Measurements from ENCODE around the gene BHLHA15. TPM values are rescaled to one million over a fixed set of nuclear protein-coding genes. Genes with fewer than 3 reads are reported as not detected.

Gene BHLHA15
- total and polyA plus RNA-seq, 2 of the 8 experiments (the other 6 are each of a cell fraction or from before 2014, with no cell fraction given): 1.1 to 2.7 TPM

DNA sequence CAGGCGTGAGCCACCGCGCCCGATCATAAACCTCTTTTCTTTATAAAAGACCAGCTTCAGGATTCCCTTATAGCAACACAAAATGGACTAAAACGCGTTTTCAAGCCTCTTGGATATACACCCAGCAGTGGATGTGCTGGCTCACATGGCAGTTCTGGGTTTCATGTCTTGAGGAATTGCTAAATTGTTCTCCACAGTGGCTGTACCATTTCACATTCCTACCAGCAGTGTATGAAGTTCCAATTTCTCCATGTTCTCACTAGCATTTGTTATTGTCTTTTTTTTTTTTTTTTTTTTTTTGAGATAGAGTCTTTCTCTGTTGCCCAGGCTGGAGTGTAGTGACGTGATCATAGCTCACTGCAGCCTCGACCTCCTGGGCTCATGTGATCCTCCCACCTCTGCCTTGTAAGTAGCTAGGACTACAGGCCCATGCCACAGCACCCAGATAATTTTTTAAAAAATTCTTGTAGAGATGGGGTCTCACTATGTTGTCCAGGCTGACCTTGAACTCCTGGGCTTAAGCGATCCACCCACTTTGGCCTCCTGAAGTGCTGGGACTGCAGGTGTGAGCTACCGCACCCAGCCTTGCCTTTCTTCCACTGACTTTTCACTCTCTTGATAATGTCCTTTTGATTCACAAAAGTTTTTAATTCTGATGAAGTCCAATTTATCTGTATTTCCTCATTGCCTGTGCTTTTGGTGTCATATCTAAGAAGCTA lies 23.3 kb downstream of the BHLHA15 start:
- H2BK5ac ChIP-seq (ENCODE audit: low read depth, low read length): no peak overlapping the region
- H3K18ac ChIP-seq (ENCODE audit: extremely low read depth, low read length): no peak overlapping the region
- H4K20me1 ChIP-seq (replicated peaks in 1 of 2; ENCODE audit: control insufficient read depth in 1 of 2, insufficient read depth in 2 of 2, low read length in 2 of 2): peaks cover 2 to 4% of the 10 kb centered on the region in 2 experiments
- no peaks in the 10 kb centered on the region for H3K79me2 ChIP-seq (ENCODE audit: control insufficient read depth in 1 of 2, insufficient read depth in 2 of 2, low read length in 2 of 2)
- H2BK15ac ChIP-seq (ENCODE audit: low read length): no peak overlapping the region
- no peak overlapping the region for H3K56ac ChIP-seq (replicated peaks; ENCODE audit: insufficient read length, low read depth, low read length)
- no peaks in the 10 kb centered on the region for H3K9me3 ChIP-seq (ENCODE audit: insufficient read depth in 2 of 2, low read depth in 1 of 2, low read length in 1 of 2)
- no peak overlapping the region for H3K14ac ChIP-seq (ENCODE audit: insufficient read length)
- no peak overlapping the region for H3K27ac ChIP-seq (ENCODE audit: low read depth, low read length)
- no peak overlapping the region for H3K23ac ChIP-seq (ENCODE audit: insufficient read length)
- no peaks in the 10 kb centered on the region for H3K23me2 ChIP-seq (ENCODE audit: low read depth, low read length)
- no peak overlapping the region for H4K91ac ChIP-seq (replicated peaks; ENCODE audit: insufficient read length, low read length)
- no peak overlapping the region for H2AFZ ChIP-seq (ENCODE audit: low read length)
- ChIA-PET POLR2A (ENCODE audit: partially characterized antibody) (interaction anchor here (0.9 to 1.4 kb wide), 3 partner anchors 13 to 33 kb away, joined by 3 to 4 read pairs (median 3); no protein-coding TSS in a partner anchor), CTCF (ENCODE audit: partially characterized antibody) (interaction anchor here (1.9 to 3.1 kb wide), 3 partner anchors 9 to 213 kb away, joined by 4 to 9 read pairs (median 5); no protein-coding TSS in a partner anchor)
- H2BK12ac ChIP-seq (ENCODE audit: low read depth, low read length): no peak overlapping the region
- H3K27me3 ChIP-seq (replicated peaks in 1 of 4; ENCODE audit: control insufficient read depth in 3 of 4, extremely low read depth in 1 of 4, insufficient read depth in 3 of 4, low read length in 3 of 4): no peaks in the 10 kb centered on the region
- H2BK120ac ChIP-seq (replicated peaks; ENCODE audit: low read depth, low read length): no peak overlapping the region
- no peak overlapping the region for H4K5ac ChIP-seq (ENCODE audit: insufficient read length, low read depth, low read length)
- WGBS, 2 experiments (ENCODE audit: extremely low coverage in 1 of 2, insufficient coverage in 1 of 2, insufficient read length in 1 of 2, insufficient replicate concordance in 2 of 2, low coverage in 1 of 2, low lambda C conversion rate in 2 of 2, missing lambda C conversion rate in 1 of 2): 91% methylated on average over 10 of the region's 10 CpGs; no CpG with 5 or more reads in 1 of the 2 experiments
- FAIRE-seq (no peak), DNase-seq (ENCODE audit: low read depth in 1 of 2, low spot score in 2 of 2) (no peak)
- no peak overlapping the region for H3K4me3 ChIP-seq (ENCODE audit: extremely low read depth in 1 of 4, insufficient read depth in 2 of 4, low read depth in 3 of 4, low read length in 4 of 4)
- H3K36me3 ChIP-seq (ENCODE audit: control insufficient read depth in 2 of 4, insufficient read depth in 4 of 4, low read length in 3 of 4): no peaks in the 10 kb centered on the region
- H3K4ac ChIP-seq (replicated peaks; ENCODE audit: insufficient read length, low read depth, low read length): no peak overlapping the region
- no peak overlapping the region for H3K9ac ChIP-seq (replicated peaks in 1 of 4; ENCODE audit: extremely low read depth in 1 of 4, low read depth in 3 of 4, low read length in 3 of 4)
- H4K8ac ChIP-seq (ENCODE audit: extremely low read depth, insufficient read depth, low read length): no peak overlapping the region
- H3K4me1 ChIP-seq (replicated peaks in 1 of 4; ENCODE audit: control insufficient read depth in 3 of 4, insufficient read depth in 4 of 4, low read length in 3 of 4): no peaks in the 10 kb centered on the region; a peak in 2 of 7 replicates
- no peak overlapping the region for H2BK20ac ChIP-seq (ENCODE audit: low read length)
- H3K4me2 ChIP-seq (ENCODE audit: insufficient read depth in 1 of 2, low read depth in 2 of 2, low read length in 2 of 2): no peak overlapping the region
- no peaks in the 10 kb centered on the region for H3K79me1 ChIP-seq (ENCODE audit: low read depth, low read length)
- H2AK5ac ChIP-seq (ENCODE audit: low read depth, low read length): no peak overlapping the region
- TF ChIP-seq POU5F1 (IDR thresholded peaks at IDR 0.05; ENCODE audit: low read depth, low read length) (no peak), PHF8 (conservative IDR thresholded peaks at IDR 0.05; ENCODE audit: low read depth, low read length) (no peak), EP300 (IDR thresholded peaks at IDR 0.05; ENCODE audit: borderline replicate concordance in 1 of 2, low read depth in 2 of 2, low read length in 2 of 2) (no peak), JUN (IDR thresholded peaks at IDR 0.05; ENCODE audit: low read depth, low read length) (no peak), CBX5 (IDR thresholded peaks at IDR 0.05; ENCODE audit: low read depth, low read length) (no peak), KDM5A (IDR thresholded peaks at IDR 0.05; ENCODE audit: low read length) (no peak), ASH2L (IDR thresholded peaks at IDR 0.05; ENCODE audit: low read length) (no peak), BCL11A (IDR thresholded peaks at IDR 0.05; ENCODE audit: low read depth in 2 of 2, low read length in 2 of 2) (no peak), POLR2A (IDR thresholded peaks at IDR 0.05; ENCODE audit: control extremely low read depth in 1 of 2, low read depth in 2 of 2, low read length in 2 of 2) (no peak)
- TF ChIP-seq, protein P1, sequence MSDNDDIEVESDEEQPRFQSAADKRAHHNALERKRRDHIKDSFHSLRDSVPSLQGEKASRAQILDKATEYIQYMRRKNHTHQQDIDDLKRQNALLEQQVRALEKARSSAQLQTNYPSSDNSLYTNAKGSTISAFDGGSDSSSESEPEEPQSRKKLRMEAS (IDR thresholded peaks at IDR 0.05): no peak
- TF ChIP-seq, protein P2, sequence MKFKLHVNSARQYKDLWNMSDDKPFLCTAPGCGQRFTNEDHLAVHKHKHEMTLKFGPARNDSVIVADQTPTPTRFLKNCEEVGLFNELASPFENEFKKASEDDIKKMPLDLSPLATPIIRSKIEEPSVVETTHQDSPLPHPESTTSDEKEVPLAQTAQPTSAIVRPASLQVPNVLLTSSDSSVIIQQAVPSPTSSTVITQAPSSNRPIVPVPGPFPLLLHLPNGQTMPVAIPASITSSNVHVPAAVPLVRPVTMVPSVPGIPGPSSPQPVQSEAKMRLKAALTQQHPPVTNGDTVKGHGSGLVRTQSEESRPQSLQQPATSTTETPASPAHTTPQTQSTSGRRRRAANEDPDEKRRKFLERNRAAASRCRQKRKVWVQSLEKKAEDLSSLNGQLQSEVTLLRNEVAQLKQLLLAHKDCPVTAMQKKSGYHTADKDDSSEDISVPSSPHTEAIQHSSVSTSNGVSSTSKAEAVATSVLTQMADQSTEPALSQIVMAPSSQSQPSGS (IDR thresholded peaks at IDR 0.05; ENCODE audit: low read length): no peak

All from H1 (cell line).